GM21529 (cell line): Measurements from ENCODE around the gene GASK1A.
"Not testable (repeated sequence)": the region's sequence is repeated elsewhere in the genome, so short reads cannot be mapped to it uniquely, and the experiment has no call there.

Experiments
- ATAC-seq: cut with Tn5 transposase; IDR thresholded peaks from one replicate; pipeline ENCODE4 v1.9.1; 2021; ENCODE audit not compliant: unreplicated experiment

The GASK1A gene

GRCh38 chr3:43030162-43030935 is 51.2 kb downstream of the GASK1A start:
- ATAC-seq: no peak

- ATAC-seq: no peak
These were observed 52.4 kb downstream of the GASK1A start for GRCh38 chr3:43031485-43031884.

- ATAC-seq: no peak
These were observed 52.9 kb downstream of the GASK1A start for GRCh38 chr3:43031889-43032545.

GRCh38 chr3:43032646-43033628 is 53.8 kb downstream of the GASK1A start:
- no peak for ATAC-seq

- no peak for ATAC-seq
These were observed 55.1 kb downstream of the GASK1A start for GRCh38 chr3:43034200-43034599.

GRCh38 chr3:43034911-43035310 is 55.8 kb downstream of the GASK1A start:
- ATAC-seq: no peak

GRCh38 chr3:43035801-43036365 is 56.8 kb downstream of the GASK1A start:
- no peak for ATAC-seq

- ATAC-seq: no peak
These were observed 57.7 kb downstream of the GASK1A start for GRCh38 chr3:43036621-43037423.

GRCh38 chr3:43038010-43038409 is 58.9 kb downstream of the GASK1A start:
- ATAC-seq: peak; percentile 47

GRCh38 chr3:43041517-43041916 is 62.4 kb downstream of the GASK1A start:
- no peak for ATAC-seq

GRCh38 chr3:43043071-43043766 is 64.1 kb downstream of the GASK1A start:
- no peak for ATAC-seq

- no peak for ATAC-seq
These were observed 64.7 kb downstream of the GASK1A start for GRCh38 chr3:43043793-43044192.

GRCh38 chr3:43045079-43045478 is 66.0 kb downstream of the GASK1A start:
- ATAC-seq: not testable (repeated sequence)

- ATAC-seq: no peak
These were observed 67.5 kb downstream of the GASK1A start for GRCh38 chr3:43046583-43046982.

- no peak for ATAC-seq
These were observed 69.4 kb downstream of the GASK1A start for GRCh38 chr3:43048470-43048869.

GRCh38 chr3:43053291-43053690 is 74.2 kb downstream of the GASK1A start:
- ATAC-seq: no peak

- no peak for ATAC-seq
These were observed 75.6 kb downstream of the GASK1A start for GRCh38 chr3:43054754-43055153.

GRCh38 chr3:43055393-43055792 is 76.3 kb downstream of the GASK1A start:
- no peak for ATAC-seq
